Panc1 (cell line): ENCODE measurements around the gene UMAD1. TPM values are rescaled to one million over a fixed set of nuclear protein-coding genes. Genes with fewer than 3 reads are reported as not detected.
"Not testable (repeated sequence)": the region's sequence is repeated elsewhere in the genome, so short reads cannot be mapped to it uniquely, and the experiment has no call there.

Experiments
- ATAC-seq: fragments of 200-7000 bp; cut with Tn5 transposase; 2 replicates; pipeline ENCODE4 v1.9.1; 2020; ENCODE audit warnings: mild to moderate bottlenecking, moderate library complexity
- BruUV-seq: library from RNA; stranded (reverse); fragments of 400-500 nt; replicated peaks from 2 replicates; lab custom pipeline; 2021; lab: Mats Ljungman, UMichigan
- CTCF ChIA-PET: fragments of 300-600 bp; sonication (Branson Sonifier 250); formaldehyde crosslinking; loops from one replicate; lab custom pipeline; 2022; ENCODE audit warnings: antibody characterized with exemption; lab: Charles Lee
- POLR2A ChIA-PET: fragments of 300-600 bp; sonication (Branson Sonifier 250); formaldehyde crosslinking; loops from one replicate; lab custom pipeline; 2022; ENCODE audit warnings: antibody characterized with exemption; lab: Charles Lee
- DNase-seq: peaks from one replicate; pipeline ENCODE4 v3.0.0-alpha.2; 2010; ENCODE audit warnings: low read depth, low spot score
- H3K27ac ChIP-seq: 2 replicates; pipeline ENCODE4 v1.5.1; 2011; ENCODE audit warnings: mild to moderate bottlenecking, low read length, inconsistent platforms
- H3K27me3 ChIP-seq: fragments of 200-500 bp; sonication (Bioruptor generic); 2 replicates; pipeline ENCODE4 v1.6.0; 2014; ENCODE audit warnings: low read length, inconsistent platforms; ENCODE audit not compliant: control insufficient read depth, insufficient read depth
- H3K36me3 ChIP-seq: fragments of 200-500 bp; sonication (Bioruptor generic); 2 replicates; pipeline ENCODE4 v1.5.1; 2014; ENCODE audit warnings: inconsistent platforms, mild to moderate bottlenecking, low read length, moderate library complexity; ENCODE audit not compliant: control insufficient read depth, insufficient read depth
- H3K4me1 ChIP-seq: 2 replicates; pipeline ENCODE4 v1.5.1; 2011; ENCODE audit warnings: inconsistent platforms, mild to moderate bottlenecking, low read length, moderate library complexity; ENCODE audit not compliant: control insufficient read depth, insufficient read depth
- H3K4me3 ChIP-seq, 2 experiments: 2 replicates each; pipeline ENCODE4 v1.5.1; 2011 to 2012; ENCODE audit warnings: low read depth in 2 of 2, low read length in 2 of 2, mild to moderate bottlenecking in 2 of 2, inconsistent platforms in 1 of 2, moderate library complexity in 1 of 2
- H3K9me3 ChIP-seq: fragments of 200-500 bp; sonication (Bioruptor generic); 2 replicates; pipeline ENCODE4 v1.5.1; 2014; ENCODE audit warnings: low read depth, mild to moderate bottlenecking, inconsistent platforms, low read length, moderate library complexity; ENCODE audit not compliant: control insufficient read depth, insufficient read depth
- POLR2AphosphoS5 ChIP-seq: IDR thresholded peaks from 2 replicates; pipeline ENCODE4 v1.6.1; 2012; ENCODE audit warnings: mild to moderate bottlenecking, low read depth, low read length, moderate library complexity
- SIN3A ChIP-seq: IDR thresholded peaks from 2 replicates; pipeline ENCODE4 v1.6.1; 2012; ENCODE audit warnings: low read depth, mild to moderate bottlenecking, low read length, moderate library complexity, borderline replicate concordance; ENCODE audit not compliant: insufficient read depth
- TCF7L2 ChIP-seq: IDR thresholded peaks from 2 replicates; pipeline ENCODE4 v1.6.1; 2011; ENCODE audit warnings: mild to moderate bottlenecking, low read depth, low read length, inconsistent platforms
- in situ Hi-C: cut with HindIII; loops from 2 replicates; pipeline ENCODE4 v1.10.0; 2016; ENCODE audit warnings: low sequenced_read_pairs, low pct_unique_long_range_greater_than_20kb
- intact Hi-C: fragments of 100-400 bp; cut with micrococcal nuclease; formaldehyde crosslinking; loops from one replicate; pipeline ENCODE4 v1.10.0; 2022; ENCODE audit not compliant: unreplicated experiment
- total RNA-seq: library from RNA; stranded (reverse); gene quantifications from one replicate; pipeline ENCODE4 v1.2.1, GENCODE V29; 2021; ENCODE audit not compliant: unreplicated experiment
- TF ChIP-seq, protein P1 (sequence below), 2 experiments: IDR thresholded peaks; 2 replicates each; pipeline ENCODE4 v1.6.1; 2011 to 2012; ENCODE audit warnings: low read depth in 2 of 2, control low read depth in 1 of 2, low read length in 1 of 2, mild to moderate bottlenecking in 1 of 2, moderate library complexity in 1 of 2; ENCODE audit not compliant: insufficient read depth in 1 of 2
- TF ChIP-seq, protein P2 (sequence below): fragments of 450-650 bp; IDR thresholded peaks from 2 replicates; pipeline ENCODE4 v1.5.1; 2017; ENCODE audit warnings: mild to moderate bottlenecking

UMAD1 gene
- total RNA-seq, 1 experiment from 2014 or later = 19.9 TPM

DNA sequence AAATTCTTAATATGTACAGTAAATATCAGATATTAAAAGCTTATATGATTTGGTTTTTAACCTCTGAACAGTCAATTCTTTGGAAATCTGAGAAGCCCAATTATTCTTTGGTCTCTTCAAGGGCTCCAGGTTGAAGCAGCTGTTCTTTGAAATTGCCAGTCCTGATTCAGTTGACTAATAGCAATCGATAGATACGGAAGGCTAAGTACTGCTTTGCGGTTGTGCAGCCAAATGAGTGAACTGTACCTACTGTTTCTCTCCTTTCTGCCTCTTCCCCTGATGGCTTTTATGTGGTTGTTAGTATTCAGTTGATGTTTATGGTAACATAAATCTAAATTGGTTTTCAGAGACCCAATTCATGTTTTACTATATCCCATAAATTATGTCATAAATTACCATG lies 181.0 kb downstream of the UMAD1 start:
- TF ChIP-seq, protein P1, sequence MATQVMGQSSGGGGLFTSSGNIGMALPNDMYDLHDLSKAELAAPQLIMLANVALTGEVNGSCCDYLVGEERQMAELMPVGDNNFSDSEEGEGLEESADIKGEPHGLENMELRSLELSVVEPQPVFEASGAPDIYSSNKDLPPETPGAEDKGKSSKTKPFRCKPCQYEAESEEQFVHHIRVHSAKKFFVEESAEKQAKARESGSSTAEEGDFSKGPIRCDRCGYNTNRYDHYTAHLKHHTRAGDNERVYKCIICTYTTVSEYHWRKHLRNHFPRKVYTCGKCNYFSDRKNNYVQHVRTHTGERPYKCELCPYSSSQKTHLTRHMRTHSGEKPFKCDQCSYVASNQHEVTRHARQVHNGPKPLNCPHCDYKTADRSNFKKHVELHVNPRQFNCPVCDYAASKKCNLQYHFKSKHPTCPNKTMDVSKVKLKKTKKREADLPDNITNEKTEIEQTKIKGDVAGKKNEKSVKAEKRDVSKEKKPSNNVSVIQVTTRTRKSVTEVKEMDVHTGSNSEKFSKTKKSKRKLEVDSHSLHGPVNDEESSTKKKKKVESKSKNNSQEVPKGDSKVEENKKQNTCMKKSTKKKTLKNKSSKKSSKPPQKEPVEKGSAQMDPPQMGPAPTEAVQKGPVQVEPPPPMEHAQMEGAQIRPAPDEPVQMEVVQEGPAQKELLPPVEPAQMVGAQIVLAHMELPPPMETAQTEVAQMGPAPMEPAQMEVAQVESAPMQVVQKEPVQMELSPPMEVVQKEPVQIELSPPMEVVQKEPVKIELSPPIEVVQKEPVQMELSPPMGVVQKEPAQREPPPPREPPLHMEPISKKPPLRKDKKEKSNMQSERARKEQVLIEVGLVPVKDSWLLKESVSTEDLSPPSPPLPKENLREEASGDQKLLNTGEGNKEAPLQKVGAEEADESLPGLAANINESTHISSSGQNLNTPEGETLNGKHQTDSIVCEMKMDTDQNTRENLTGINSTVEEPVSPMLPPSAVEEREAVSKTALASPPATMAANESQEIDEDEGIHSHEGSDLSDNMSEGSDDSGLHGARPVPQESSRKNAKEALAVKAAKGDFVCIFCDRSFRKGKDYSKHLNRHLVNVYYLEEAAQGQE (IDR thresholded peaks at IDR 0.05; ENCODE audit: insufficient read depth in 1 of 2, low read depth in 2 of 2, low read length in 1 of 2) = no peak
- TF ChIP-seq TCF7L2 (no peak), POLR2AphosphoS5 (no peak), SIN3A (no peak)
- TF ChIP-seq, protein P2, sequence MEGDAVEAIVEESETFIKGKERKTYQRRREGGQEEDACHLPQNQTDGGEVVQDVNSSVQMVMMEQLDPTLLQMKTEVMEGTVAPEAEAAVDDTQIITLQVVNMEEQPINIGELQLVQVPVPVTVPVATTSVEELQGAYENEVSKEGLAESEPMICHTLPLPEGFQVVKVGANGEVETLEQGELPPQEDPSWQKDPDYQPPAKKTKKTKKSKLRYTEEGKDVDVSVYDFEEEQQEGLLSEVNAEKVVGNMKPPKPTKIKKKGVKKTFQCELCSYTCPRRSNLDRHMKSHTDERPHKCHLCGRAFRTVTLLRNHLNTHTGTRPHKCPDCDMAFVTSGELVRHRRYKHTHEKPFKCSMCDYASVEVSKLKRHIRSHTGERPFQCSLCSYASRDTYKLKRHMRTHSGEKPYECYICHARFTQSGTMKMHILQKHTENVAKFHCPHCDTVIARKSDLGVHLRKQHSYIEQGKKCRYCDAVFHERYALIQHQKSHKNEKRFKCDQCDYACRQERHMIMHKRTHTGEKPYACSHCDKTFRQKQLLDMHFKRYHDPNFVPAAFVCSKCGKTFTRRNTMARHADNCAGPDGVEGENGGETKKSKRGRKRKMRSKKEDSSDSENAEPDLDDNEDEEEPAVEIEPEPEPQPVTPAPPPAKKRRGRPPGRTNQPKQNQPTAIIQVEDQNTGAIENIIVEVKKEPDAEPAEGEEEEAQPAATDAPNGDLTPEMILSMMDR = no peak
- DNase-seq = no peak
- Histone ChIP-seq H3K27me3 (no peaks in the 10 kb centered on the region), H3K27ac (no peak overlapping the region), H3K9me3 (no peaks in the 10 kb centered on the region), H3K4me3 (no peak overlapping the region), H3K36me3 (no peaks in the 10 kb centered on the region), H3K4me1 (no peaks in the 10 kb centered on the region)
- in situ Hi-C loops (no loop called here), intact Hi-C loops (no loop called here)
- no TSS peak for BruUV-seq
- no peak for ATAC-seq
- ChIA-PET CTCF (no interaction called here), POLR2A (no interaction called here)

DNA sequence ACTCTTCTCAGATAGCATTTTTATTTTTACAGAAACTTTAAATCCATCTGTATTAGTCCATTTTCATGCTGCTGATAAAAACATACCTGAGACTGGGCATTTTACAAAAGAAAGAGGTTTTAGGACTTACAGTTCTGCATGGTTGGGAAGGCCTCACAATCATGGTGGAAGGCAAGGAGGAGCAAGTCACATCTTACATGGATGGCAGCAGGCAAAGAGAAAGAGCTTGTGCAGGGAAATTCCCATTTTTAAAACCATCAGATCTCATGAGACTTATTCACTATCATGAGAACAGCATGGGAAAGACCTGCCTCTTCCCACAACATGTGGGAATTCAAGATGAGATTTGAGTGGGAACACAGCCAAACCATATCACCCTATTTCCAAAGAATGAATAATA lies 184.7 kb downstream of the UMAD1 start:
- H3K4me3 ChIP-seq, in situ Hi-C loops, POLR2A ChIA-PET, BruUV-seq, H3K9me3 ChIP-seq, H3K36me3 ChIP-seq, H3K4me1 ChIP-seq, DNase-seq, CTCF ChIA-PET, ATAC-seq, H3K27ac ChIP-seq, H3K27me3 ChIP-seq, intact Hi-C loops: not testable (repeated sequence)

DNA sequence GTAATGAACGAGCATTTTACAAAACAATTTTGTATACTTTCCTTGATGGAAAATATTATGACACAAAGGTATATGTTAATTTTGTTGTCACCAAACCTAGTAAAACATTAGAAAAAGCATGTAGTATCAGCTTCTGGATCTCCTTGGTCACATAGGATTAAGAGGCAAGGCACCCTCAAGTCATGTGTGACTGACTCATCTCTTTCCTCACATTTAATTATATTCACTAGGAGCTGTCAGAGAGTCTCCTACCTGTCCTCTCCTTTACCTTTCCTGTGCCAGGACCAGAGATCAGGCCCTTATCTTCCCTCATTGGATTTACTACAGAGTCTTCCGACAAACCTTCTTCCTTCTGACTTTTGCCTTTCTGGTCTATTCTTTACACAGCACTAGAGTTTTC lies 189.1 kb downstream of the UMAD1 start:
- CTCF ChIA-PET = no interaction called here
- no peak for ATAC-seq
- BruUV-seq = no TSS peak

More for the DNA sequence above, 189.1 kb downstream of the UMAD1 start:
- Histone ChIP-seq H3K9me3 (no peaks in the 10 kb centered on the region), H3K4me3 (no peak overlapping the region), H3K4me1 (no peaks in the 10 kb centered on the region), H3K27ac (no peak overlapping the region), H3K36me3 (no peaks in the 10 kb centered on the region), H3K27me3 (no peaks in the 10 kb centered on the region)
- no peak for DNase-seq
- intact Hi-C loops (no loop called here), in situ Hi-C loops (no loop called here)
- POLR2A ChIA-PET = no interaction called here
- TF ChIP-seq SIN3A (no peak), TCF7L2 (no peak)
- TF ChIP-seq, protein P1 (IDR thresholded peaks at IDR 0.05; ENCODE audit: insufficient read depth in 1 of 2, low read depth in 2 of 2, low read length in 1 of 2) = no peak
- TF ChIP-seq, protein P2 = no peak
